ENCODE measurements around the gene RABEP2. TPM values are rescaled to one million over a fixed set of nuclear protein-coding genes. Genes with fewer than 3 reads are reported as not detected.
"Not testable (repeated sequence)": the region's sequence is repeated elsewhere in the genome, so short reads cannot be mapped to it uniquely, and the experiment has no call there.

The RABEP2 gene
- total RNA-seq, 1 donor from 2014 or later: 61.1 TPM

GRCh38 chr16:28932339-28933141 is 7.5 kb upstream of the RABEP2 start:
- no peak for DNase-seq

DNA sequence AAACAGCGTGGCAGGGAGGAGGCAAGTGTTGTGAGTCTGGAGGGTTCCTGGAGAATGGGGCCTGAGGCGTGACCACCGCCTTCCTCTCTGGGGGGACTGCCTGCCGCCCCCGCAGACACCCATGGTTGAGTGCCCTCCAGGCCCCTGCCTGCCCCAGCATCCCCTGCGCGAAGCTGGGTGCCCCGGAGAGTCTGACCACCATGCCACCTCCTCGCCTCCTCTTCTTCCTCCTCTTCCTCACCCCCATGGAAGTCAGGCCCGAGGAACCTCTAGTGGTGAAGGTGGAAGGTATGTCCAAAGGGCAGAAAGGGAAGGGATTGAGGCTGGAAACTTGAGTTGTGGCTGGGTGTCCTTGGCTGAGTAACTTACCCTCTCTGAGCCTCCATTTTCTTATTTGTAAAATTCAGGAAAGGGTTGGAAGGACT is 6.8 kb upstream of the RABEP2 start, which contains the start of gene CD19:
Gene CD19 (plus strand): TSS at position 171 of the 425 bp plus-strand sequence. CDS start 30 bp downstream, at position 201.
- no peak for DNase-seq

DNA sequence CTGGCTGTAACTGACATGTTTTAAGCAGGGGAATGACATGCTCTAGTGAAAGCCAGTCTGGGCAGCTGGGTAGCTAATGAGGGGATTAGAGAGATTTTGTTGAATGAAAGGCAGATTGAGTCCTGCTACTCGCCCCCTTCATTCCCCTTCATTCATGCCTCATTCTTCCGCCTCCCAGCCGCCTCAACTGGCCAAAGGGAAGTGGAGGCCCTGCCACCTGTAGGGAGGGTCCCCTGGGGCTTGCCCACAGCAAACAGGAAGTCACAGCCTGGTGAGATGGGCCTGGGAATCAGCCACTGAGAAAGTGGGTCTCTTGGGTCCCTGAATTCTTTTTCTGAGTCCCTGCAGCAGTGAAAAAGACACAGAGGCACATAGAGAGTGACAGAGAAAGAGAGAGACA is 5.6 kb upstream of the RABEP2 start:
- no peak for DNase-seq

GRCh38 chr16:28930203-28930602 is 5.2 kb upstream of the RABEP2 start:
- no peak for DNase-seq

DNA sequence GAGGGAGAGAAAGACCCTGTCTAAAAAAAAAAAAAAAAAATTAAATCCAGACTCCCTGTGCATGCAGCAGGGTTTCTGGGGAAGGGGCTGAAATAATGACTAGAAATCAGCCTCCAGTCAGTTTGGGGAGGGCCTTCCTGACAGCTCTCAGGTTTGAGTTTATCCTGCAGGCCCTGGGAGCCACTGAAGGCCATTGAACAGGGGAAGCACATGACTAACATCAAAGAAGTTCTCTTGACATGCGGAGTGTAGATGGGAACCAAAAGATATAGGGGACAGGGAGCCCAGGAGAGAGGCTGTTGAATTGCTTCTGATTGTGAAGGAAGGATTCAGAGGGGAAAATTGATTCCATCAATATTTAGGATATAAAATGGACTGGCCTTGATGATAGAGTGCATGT is 2.8 kb upstream of the RABEP2 start:
- DNase-seq: no peak

DNA sequence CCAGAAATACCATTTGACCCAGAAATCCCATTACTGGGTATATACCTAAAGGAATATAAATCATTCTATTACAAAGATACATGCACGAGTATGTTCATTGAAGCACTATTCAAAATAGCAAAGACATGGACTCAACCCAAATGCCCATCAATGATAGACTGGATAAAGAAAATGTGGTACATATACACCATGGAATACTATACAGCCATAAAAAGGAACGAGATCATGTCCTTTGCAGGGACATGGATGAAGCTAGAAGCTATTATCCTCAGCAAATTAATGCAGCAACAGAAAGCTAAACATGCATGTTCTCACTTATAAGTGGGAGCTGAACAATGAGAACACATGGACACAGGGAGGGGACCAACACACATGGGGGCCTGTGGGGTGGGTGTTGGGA is 1.2 kb upstream of the RABEP2 start:
- DNase-seq: not testable (repeated sequence)

DNA sequence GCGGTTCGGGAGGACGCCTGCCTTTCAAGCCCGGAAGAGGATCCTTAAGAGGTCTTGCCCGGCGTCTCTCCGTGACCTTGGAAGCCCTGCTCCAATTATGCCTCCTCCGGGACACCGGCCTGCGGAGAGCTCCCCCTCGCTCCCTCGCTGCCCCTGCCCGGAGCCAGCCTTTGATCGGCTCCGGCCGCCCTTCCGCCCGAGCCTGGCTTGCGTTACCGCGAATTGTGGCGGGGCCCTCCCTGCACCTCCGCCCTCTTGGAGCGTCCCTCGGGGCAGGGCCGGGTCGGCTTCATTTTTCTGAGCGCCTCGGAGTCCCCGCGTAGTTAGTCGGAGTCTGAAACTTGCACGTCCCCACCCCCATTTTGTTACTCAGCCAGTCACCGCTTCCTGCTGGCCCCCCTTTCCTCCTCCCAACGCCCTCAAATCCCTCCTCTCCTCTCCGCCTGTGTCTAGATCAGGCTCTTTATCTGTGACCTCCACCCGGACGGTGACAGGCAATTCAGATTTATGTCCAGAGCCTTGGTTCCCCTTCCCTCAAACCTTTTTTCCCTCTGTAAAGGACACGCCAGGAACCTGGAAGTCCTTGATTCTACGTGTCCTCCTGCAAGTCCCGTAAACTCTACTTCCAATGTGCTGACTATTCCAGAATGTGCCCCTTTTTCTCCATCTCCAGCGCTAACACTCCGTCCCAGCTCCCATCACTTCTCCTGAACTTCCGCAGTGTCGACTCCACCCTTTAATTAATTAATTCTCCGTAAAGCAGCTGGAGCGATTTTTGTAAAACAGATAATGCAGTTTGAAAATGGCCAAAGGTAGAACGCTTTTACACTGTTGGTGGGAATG is 569 bp upstream of the RABEP2 start:
- DNase-seq: peak; percentile 74

GRCh38 chr16:28924399-28924761 is 658 bp downstream of the RABEP2 start:
- no peak for DNase-seq

DNA sequence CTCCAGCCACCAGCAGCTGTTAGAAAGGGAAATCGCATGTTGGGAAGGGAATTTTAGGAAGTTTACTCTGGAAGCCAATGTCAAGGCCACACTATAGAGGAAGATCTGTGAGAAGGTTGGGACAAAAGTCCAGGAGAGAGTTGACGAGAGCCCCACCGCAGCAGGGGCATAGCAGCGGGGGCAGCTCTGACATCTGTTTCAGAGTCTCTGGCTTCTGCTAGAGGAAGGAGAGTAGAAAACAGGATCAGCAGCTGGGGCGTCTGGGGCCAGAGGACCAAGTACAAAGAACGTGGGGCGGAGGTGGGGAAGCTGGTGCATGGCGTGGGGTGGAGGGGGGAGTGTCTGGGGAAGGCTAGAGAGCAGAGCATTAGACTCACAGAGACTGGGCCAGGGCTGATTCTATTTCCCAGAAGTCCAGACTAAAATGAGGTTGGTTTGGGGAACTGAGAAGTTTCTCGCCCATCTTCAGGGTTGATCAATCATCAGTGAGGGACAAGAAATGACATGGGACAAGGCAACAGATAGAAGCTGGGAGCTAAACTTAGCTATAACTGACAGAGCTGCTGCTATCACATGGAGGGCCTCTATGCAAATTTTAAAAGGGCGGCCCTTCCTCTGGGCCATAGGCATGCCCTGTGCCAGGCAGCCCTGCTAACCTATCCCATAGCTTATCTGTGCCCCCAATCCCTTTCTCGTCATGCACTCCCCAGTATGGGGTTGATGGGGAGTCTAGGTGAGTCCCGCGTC is 1.2 kb downstream of the RABEP2 start:
- DNase-seq: no peak

- DNase-seq: no peak
Observed at GRCh38 chr16:28923231-28923587, 1.8 kb downstream of the RABEP2 start.

DNA sequence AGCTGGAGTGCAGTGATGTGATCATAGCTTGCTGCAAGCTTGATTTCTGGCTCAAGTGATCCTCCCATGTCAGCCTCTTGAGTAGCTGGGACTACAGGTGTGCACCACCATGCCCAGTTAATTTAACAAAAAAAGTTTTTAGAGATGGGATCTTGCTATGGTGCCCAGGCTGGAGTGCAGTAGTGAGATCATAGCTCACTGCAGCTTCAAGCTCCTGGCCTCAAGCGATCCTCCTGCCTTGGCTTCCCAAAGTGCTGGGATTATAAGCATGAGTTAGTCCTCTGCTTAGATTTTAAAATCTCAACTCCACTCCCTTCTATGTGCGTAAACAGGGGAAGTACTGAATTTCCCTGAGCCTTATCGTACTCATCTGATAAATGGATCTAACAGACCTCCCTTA is 6.3 kb downstream of the RABEP2 start:
- DNase-seq: no peak

DNA sequence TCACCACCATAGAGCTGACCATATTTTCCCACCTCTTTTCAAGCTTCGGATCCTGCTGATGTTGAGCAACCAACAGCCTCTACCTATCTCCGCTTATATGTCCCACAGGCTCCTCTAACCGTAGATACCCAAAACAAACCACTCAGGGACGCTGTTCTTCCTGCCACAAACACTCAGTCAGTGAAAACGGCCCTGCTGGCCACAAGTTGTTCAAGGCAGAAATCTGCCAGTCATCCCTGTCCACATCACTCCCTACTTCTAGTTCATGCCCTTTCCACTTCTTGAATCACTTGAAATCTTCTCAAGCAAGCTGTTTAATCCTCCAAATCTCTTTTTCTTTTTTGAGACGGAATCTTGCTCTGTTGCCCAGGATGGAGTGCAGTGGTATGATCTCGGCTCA is 7.9 kb downstream of the RABEP2 start:
- no peak for DNase-seq

GRCh38 chr16:28915181-28915580 is 9.9 kb downstream of the RABEP2 start:
- peak; percentile 72 for DNase-seq

- DNase-seq: no peak
Observed at GRCh38 chr16:28913946-28914724, 10.9 kb downstream of the RABEP2 start.

DNA sequence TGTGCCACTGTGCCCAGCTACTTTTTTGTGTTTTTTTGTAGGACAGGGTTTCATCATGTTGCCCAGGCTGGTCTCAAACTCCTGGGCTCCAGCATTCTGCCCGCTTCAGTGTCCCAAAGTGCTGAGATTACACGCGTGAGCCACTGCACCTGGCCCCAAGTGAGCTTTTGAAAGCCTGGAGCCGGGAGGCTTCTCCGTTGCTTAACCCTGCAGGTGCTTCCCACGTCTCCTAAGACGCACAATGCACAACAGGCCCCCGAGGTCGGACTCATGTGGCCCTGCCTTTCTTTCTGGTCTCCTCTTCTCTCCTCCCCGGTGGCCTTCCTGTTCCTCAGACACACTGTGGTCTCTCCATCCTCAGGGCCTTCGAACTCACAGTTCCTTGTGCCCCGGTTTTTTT is 12.5 kb downstream of the RABEP2 start:
- DNase-seq: no peak

DNA sequence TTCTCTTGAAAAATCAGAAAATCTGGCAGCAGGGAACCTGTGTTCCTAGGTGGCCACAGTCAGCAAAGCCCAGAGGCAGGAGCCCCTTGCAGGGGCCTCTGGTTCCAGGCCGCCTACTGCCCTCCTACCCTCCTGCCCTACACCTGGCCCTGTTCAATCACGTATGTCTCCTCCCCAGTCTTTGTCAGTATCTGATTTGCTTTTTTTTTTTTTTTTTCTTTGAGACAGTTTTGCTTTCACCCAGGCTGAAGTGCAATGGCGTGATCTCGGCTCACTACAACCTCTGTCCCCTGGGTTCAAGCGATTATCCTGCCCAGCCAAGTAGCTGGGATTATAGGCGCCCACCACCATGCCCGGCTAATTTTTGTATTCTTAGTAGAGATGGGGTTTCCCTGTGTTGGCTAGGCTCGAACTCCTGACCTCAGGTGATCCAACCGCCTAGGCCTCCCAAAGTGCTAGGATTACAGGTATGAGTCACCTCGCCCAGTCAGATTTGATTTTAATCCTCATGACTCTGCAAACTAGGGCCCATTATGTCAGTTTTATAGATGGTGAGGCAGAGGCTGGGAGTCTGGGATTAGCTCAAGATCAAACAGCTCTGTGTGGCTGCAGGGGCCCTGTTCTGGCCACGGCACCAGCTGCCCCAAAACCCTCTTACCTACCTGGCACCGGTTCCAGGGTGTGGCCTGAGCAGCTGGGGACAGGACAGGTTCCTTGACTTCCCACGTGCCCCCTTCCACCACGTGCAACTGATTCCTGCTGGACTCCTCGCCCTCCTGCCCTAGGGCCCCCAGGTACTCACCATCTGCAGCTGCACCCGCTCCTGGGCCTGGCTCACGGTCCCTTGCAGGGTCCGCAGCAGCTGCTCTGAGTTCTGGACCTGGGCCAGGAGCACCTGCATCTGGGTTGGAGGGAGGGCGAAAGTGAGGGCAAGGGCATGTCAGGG is 14.7 kb downstream of the RABEP2 start:
- no peak for DNase-seq

DNA sequence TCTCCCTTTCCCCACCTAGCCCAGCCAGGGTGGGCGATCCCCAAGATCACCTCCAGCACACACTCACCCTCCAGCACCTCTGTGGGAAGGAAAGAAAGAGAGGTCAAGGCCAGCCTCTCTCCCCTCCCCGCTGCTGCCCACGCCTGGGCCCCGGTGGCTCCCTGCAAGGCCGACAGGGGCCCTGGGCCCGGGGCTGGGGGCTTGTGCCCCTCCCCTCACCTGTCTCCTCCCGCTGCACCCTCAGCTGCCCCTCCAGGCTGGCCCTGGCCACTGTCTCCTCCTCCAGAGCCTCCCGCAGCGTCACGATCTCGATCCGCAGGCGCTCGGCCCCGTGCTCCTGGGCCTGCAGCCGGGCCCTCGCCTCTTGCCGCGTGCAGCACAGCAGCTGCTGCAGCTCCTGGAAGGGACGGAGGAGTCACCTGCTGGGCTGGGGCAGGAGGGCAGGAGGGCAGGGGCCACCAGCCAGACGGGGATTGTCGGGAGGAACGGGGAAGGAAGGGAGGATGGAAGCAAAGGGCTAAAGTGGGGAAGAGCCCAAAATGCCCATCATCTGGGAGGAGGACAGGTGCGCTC is 19.2 kb downstream of the RABEP2 start:
- DNase-seq: no peak

GRCh38 chr16:28905229-28905754 is 19.7 kb downstream of the RABEP2 start:
- DNase-seq: no peak

- DNase-seq: no peak
Observed at GRCh38 chr16:28904828-28905227, 20.2 kb downstream of the RABEP2 start.

- no peak for DNase-seq
Observed at GRCh38 chr16:28904363-28904762, 20.7 kb downstream of the RABEP2 start.
